Ramos (cell line): Measurements from ENCODE around the gene TUBA4B.

ENCODE experiments used
- in situ Hi-C: fragments of 300-500 bp; cut with MboI; formaldehyde crosslinking; loops from one replicate; pipeline ENCODE4 v1.14.3; 2022; ENCODE audit warnings: low sequenced_read_pairs; ENCODE audit not compliant: unreplicated experiment

TUBA4B gene

GRCh38 chr2:219252900-219253752 lies at the start of gene TUBA4B:
TUBA4B (plus strand) TSS chr2:219253243; CDS start chr2:219253408, 165 bp downstream.
- in situ Hi-C loops, result no loop called here

GRCh38 chr2:219204425-219205164 lies 48.4 kb upstream of the TUBA4B start:
- in situ Hi-C loops, result loop anchor here (5.0 kb wide), 1 partner anchor 32 kb away; the partner anchor contains the start of gene SLC23A3

DNA sequence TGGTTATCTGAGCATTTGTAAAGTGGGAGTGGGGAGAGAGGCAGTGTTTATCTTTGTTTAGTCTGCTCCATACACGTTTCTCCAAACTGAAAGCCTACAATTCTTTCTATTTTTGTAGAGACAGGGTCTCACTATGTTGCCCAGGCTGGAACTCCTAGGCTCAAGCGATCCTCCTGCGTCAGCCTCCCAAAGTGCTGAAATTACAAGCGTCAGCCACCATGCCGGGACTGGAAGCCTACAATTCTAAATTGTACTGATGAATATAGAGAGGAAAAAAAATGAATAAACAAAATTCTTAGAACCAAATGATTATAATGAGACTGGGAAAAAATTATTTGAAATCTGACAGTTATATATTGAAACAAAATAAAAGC lies 47.9 kb upstream of the TUBA4B start:
- in situ Hi-C loops, result loop anchor here (5.0 kb wide), 1 partner anchor 33 kb away; the partner anchor contains the start of gene SLC23A3

DNA sequence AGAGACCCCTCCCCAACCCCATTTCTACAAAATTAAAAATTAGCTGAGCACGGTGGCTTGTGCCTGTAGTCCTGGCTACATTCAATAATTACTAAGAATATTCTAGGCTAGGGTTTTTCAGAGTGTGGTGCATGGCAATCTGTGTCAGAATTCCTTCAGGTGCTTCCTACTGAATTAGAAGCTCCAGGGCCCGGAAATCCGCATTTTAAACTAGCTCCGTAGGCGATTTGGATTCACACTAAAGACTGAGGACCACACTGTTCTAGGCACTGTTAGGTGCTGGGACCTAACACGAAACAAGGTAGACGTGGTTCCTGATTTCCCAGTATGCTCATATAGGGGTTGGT lies 47.1 kb upstream of the TUBA4B start:
- in situ Hi-C loops, result loop anchor here (5.0 kb wide), 1 partner anchor 34 kb away; the partner anchor contains the start of gene SLC23A3

GRCh38 chr2:219206328-219207133 lies 46.5 kb upstream of the TUBA4B start, which contains the start of gene ZFAND2B:
ZFAND2B (plus strand) TSS chr2:219206782; CDS start chr2:219206988, 206 bp downstream.
- in situ Hi-C loops, result loop anchor here (5.0 kb wide), 1 partner anchor 34 kb away; the partner anchor contains the start of gene SLC23A3

- in situ Hi-C loops, result loop anchor here (5.0 kb wide), 1 partner anchor 35 kb away; the partner anchor contains the start of gene SLC23A3
These were observed 45.7 kb upstream of the TUBA4B start for GRCh38 chr2:219207134-219207883.

DNA sequence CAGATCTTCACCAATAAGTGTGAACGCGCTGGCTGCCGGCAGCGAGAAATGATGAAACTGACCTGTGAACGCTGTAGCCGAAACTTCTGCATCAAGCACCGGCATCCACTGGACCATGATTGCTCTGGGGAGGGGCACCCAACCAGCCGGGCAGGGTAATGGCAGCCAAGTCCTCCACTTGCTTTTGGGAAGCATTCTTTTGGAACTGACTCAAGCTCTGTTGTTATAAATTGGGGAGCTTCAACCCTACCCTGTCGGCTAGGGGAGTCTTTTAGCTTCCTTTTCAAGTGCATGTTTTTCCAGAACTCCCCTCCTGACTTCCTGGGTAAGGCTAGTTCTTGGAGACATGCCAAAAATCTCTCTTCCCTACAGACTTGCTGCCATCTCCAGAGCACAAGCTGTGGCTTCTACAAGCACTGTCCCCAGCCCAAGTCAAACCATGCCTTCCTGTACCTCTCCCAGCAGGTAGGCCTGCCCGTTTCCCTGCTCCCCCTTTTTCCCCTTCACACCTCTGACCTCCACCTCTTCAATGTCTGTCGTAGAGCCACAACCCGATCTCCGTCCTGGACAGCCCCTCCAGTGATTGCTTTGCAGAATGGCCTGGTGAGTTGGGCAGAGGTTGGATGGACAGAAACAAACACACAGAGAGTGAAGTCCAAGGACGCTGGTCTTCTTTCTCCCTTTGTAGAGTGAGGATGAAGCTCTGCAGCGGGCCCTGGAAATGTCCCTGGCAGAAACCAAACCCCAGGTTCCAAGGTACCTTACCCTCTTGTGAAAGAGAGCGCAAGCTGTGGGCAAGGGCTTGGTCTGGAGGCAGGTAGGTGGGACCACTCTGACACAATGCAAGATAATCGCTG lies 44.9 kb upstream of the TUBA4B start:
- in situ Hi-C loops, result loop anchor here (5.0 kb wide), 1 partner anchor 36 kb away; the partner anchor contains the start of gene SLC23A3

DNA sequence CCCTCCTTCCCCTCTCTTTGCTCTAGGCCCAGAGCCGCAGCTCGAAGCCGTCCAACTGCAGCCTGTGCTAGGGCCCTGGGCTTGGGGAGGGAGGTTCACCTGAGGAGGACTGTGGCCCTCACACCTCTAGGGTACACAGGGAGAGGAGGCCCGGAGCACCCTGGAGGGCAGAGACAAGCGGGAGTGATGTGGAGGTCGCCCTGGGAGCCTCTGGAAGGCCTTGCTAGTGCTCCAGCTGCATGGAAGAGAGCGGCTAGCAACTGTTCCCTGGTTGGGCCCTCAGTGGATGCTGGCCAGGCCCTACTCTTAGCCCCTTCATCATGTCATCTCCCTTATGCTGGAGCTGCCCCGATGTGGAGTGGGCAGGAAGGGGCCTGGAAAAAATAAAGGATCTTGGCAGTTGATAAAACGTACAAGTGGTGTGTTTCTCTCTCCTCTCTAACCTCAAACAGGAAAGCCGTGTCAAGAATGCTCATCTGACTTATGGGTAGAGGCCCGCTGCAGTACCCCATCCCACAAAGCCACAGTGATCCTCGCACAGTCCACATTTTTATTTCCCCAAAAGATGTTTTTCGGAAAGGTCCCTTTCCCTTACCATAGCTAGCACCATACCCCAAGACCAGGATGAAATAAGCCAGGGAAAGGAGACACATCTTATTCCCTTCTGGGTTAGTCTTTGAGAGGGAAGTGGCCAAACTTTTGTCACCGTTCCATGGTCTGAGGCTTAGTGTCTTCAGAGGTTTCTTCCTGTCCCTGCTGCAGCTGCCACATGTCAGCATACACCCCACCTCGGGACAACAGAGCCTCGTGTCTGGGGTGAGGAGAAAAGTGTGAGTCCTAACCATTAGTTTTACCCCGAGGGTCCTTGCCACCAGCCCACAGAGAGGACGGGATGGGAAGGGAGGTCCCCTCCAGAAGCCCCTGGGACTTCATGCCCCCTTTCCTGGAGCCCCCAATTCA lies 43.5 kb upstream of the TUBA4B start:
- in situ Hi-C loops, result loop anchor here (5.0 kb wide), 1 partner anchor 37 kb away; the partner anchor contains the start of gene SLC23A3

- in situ Hi-C loops, result no loop called here
These were observed 42.7 kb upstream of the TUBA4B start for GRCh38 chr2:219210196-219210885.

GRCh38 chr2:219210886-219211362 lies 42.1 kb upstream of the TUBA4B start:
- in situ Hi-C loops, result no loop called here

DNA sequence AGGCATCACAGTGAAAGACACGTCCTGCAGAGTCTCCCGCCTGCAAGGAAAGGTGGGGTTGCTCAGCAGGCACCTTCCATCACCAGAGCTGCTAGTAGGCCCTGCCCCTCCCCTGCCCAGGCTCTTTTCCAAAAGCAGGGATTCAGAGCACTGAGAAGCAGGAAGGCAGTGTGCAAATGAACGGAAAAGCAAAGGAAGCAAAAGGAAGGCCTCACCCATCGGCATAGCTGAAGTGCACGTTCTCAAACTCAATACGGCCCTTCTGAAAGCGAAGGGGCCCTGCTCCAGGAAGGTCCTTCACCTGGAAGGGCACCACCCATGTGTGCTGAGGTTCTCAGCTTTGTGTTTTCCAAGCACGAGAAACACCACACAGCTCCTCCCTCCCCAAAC lies 40.0 kb upstream of the TUBA4B start:
- in situ Hi-C loops, result no loop called here

DNA sequence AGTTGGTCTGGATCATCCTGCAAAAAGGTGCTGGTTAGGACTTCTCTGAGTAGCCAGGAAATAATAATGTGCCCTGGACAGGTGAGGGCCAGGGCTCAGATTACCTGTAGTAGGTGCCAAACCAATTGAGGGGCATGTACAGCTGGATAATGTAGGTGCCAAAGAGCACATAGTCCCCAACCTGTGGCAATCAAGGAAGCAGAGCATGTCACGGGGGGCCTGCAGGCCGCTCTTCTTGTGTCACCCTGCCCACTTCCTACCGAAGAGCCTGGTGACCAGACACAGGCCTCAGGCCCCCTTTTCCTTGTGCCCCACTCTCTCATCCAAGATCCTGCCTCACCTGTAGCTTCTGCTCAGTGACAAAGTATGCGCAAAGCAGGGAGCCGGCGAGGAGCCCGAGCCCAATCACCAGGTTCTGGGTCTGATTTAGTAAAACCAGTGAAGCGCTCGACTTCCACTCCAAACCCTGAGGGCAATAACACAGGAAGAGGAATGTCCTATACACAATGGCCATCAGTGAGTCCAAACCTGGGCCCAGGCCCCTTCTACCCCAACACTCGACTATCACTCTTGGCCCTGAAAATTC lies 39.5 kb upstream of the TUBA4B start:
- in situ Hi-C loops, result no loop called here

DNA sequence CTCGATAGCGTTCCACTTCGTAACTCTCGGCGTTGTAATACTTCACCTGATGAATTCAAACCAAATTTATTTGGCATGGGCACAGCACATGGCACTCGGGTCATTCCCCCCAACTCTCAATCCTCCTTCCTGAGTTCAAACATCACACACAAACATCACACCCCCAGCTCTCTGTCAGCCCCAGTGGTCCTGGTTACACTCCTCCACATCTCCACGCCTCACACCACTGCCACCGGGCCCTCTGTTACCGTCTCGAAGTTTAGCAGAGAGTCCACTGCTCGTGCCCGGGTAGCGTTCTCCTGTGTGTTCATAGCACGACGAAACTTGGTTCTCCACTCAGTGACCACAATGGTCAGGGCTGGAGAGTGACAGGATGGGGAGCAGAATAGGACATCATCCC lies 38.9 kb upstream of the TUBA4B start:
- in situ Hi-C loops, result no loop called here

DNA sequence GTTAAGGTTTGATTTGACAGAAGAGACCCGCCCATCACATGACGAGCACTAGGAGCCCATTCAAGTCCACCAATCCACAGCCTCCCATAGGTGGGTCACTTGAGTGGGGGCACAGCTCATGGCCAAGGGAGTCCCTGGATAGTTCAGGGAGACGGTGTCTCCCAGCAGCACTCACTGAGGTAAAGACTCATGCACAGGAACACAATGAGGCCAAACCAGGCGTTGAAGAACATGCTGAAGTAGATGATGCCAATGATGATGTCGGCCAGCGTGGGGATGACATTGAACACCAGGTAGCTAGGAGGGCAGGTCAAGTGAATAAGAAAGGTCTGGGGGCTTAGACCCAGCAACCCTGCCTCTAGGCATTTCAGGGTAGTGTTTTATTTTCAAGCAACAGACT lies 38.3 kb upstream of the TUBA4B start:
- in situ Hi-C loops, result no loop called here

- in situ Hi-C loops, result no loop called here
These were observed 37.0 kb upstream of the TUBA4B start for GRCh38 chr2:219215871-219216534.

GRCh38 chr2:219216535-219216915 lies 36.5 kb upstream of the TUBA4B start:
- in situ Hi-C loops, result no loop called here
